CMK (cell line): ENCODE measurements around the gene UBE2V1.

Experiments
- DNase-seq: peaks from one replicate; pipeline ENCODE4 v3.0.0-alpha.2; 2010; ENCODE audit warnings: low read depth

Gene UBE2V1

DNA sequence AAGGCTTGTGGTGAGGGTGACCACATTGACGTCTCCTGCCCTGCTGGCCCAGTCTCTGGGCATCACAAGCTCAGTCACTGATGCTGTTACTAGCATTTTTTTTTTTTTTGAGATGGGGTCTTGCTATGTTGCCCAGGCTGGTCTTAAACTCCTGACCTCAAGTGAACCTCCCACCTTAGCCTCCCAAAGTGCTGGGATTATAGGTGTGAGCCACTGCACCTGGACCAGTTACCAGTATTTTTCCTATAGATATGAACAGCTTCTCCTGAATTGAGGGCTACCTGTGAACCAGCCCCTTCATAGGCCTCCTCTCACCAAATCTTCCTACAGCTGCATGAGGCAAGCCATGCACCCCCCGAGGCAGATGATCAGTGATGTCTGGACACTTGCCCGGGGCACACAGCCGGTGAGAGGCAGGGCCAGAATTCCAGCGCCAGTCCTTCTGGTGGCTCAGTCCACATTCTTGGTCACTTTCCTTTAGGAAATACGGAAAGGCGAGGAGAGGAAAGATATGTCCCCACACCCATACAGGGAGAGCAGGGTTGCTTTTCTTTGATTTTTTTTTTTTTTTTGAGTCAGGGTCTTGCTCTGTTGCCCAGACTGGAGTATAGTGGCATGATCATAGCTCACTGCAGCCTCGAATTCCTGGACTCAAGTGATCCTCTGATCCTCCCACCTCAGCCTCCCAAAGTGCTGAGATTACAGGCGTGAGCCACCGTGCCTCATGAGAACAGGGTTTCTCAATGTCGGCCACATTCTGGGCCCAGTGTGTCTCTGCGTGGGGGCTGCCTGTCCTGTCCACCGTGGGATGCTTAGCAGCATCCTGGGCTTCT lies 50.7 kb downstream of the UBE2V1 start:
- DNase-seq: no peak

DNA sequence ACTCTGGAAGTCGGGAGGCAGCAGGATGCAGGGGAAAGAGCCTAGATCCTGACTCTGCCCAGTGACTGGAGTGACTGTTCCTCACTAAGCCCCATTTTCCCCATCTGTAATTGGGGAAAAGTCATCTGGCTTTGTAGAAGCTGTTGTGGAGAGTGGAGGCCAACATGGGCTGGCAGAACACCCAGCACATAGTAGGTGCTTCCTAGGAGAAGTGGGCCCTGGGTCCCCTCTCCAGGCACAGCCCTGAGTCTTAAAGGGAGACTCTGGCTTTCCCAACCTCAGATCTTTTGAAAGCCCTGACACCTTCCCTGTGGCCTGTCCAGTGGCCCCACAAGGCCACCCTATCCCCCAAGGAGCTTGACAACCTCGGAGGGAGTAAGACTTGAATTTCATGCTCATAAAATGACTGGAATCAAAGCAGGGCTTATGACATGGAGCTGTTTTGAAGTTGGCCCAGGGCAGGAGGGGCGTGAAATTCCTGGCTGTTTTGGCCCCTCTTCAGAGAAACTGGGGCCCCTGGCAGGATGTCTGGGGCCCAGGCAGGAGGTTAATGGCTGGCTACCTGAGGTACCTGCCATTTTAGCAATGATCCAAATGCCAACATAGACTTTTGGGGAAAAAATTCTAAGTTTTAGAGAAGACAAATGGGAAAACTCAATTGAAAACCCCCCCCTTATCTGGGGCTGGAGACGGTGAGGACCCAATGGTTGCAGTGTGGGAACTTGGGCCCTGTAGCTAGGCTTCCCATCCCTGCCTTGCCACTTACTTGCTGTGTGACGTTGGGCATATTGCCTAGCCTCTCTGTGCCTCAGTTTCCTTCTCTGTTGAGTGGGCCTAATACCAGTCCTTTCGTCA lies 51.6 kb downstream of the UBE2V1 start:
- no peak for DNase-seq

DNA sequence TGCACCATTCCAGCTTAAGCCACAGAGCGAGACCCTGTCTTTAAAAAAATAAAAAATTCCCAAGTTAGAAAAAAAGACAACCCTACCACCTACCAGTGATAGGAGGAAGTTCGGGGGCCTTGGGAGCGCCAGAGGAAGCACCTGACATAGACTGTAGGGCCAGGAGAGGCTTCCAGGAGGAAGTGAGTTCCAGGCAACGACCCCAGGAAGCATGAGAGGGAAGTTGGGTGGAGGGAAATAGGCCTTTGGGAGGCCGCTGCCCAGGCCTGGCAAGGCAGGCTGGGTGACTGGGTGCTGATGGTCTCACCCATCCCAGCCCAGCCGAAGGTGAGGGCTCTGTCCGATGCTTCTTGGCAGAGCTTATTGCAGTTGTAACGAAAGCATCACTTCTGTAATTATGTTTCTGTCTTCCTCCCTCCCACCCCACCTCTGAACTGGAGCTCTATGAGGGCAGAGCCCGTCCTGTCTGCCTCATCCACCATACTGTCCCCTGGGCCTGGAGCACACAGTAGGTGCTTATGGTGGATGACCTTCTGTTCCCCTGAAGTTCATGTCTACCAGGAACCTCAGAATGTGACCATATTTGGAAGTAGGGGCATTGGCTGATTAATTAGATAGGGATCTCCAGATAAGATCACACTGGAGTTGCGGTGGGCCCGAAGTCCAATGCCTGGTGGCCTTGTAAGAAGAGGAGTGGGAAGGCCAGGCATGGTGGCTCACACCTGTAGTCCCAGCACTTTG lies 54.1 kb downstream of the UBE2V1 start:
- DNase-seq: no peak

DNA sequence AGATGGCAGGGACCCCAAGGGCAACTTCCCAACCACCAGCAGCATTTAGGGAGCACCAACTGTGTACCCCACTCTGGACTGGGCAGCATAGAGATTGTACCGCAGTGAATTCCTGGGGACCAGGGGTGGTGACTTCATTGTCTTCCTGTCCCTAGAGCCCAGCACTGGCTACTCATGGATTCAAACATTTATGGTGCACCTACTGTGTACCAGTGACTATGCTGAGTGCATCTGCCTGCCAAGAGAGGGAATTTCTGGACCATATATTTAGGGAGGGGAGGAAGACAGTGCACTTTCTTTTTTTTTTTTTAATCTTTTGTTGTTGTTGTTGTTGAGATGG lies 55.3 kb downstream of the UBE2V1 start:
- no peak for DNase-seq

DNA sequence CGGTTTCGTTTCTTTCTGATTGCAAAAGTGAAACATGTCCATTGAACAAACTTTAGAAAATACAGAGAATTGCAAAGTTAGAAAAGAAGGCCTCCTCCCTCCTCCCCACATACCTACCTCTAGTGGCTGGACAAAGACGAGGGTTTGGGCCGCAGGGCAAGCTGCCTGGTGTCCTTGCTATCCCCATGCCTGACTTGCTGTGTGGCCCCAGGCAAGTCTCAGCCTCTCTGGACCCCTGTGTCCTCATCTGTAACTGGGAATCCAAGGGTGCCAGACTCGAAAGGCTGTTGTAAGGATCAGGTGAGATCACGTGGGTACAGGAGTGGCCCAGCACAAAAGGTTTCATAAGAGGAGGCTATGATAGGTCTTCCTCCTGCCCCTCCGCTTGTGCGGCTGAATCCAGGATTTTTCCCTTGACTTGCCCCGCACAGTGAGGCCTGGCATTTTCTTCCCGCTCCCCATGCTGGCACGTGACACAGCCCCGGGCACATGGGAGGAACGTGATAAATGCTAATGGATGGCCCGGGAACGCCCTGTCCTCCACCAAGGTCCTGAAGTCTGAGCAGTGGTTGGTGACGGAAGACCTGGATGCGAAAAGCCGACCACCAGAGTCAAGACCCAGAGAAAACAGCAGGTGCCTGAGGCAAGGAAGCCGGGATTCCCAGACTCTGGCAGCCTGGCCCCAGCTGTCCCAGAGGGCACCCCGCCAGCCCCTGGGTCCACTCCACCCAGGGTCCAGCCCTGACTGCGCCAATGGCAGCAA lies 55.8 kb downstream of the UBE2V1 start:
- DNase-seq: no peak

DNA sequence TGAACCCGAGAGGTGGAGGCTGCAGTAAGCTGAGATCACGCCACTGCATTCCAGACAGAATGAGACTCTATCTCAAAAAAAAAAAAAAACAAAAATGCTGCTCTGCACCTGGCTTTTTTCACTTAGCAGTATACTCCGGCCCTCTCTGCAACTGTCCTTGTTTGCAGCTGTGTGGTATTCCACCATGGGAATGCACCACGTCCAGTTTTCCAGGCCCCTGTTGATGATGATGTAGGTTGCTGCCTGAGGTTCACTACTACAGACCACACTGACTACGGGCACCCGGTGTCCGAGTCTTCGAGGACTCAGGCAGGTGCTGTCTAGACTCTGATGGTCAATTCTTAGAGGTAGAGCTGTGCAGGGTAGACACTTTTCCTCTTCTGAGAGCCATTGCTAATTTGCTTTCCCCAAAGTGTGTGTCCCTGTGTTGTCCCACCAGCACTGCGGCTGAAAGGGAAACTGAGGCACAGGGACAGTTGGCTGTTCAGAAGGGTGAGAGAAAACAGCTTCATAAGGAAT lies 56.5 kb downstream of the UBE2V1 start:
- no peak for DNase-seq

DNA sequence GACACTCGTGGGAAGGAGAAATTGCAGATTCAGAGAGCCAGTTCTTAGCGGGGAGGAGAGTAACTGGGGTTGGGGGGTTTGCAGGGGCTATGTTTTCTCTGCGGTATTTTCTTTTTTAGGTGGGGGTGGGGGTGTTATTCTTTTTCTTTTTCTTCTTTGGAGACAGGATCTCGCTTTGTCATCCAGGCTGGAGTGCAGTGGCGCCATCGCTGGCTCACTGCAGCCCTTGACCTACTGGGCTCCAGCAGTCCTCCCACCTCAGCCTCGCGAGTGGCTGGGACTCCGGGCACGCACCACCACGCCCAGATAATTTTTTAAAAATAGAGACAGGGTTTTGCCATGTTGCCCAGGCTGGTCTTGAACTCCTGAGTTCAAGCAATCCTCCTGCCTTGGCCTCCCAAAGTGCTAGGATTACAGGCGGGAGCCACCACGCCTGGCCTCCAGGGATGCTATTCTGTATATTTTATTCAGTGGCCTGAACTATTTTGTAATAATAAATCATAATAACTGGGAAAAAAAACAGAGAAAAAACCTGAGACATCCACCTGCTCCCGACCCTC lies 57.3 kb downstream of the UBE2V1 start:
- DNase-seq: no peak

DNA sequence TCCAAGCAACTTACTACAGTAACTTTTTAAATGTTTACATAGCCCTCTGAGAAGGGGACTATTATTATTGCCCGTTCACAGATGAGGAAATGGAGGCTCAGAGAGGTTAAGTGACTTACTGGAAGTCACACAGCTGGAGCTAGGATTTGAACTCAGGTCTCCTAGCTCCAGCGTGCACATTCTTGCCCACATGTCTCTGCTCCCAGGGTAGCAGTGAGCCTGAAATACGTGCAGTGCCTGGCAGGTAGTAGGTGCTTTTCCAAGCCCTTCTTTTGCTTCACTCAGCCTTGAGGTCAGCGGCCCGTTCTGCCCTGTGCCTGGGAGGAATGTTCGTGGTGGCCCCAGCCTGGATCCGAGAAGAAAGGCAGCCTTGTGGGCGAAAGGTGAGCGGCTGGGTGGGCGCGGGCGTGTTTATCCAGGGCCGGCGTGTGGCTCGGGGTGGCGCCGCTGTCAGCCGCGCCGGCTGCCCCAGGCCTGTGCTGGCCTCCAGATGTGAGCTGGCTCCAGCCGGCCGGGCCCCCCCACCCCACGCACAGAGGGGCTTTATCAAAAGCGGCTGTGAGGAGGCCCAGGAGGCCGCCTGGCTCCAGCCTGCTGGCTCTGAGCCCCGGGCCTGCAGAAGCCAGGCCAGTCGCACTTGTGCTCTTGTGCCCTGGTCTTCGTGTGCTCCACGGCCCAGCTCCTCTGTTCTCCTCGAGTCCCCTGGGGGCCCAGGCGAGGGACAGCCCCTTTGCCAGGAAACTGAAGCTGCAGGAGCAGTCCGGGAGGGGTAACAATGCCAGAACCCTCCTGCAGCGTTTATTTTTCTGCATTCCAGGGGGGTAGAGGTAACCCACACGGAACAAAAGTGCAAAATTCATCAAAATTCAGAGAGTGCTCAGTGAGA lies 58.1 kb downstream of the UBE2V1 start:
- no peak for DNase-seq

DNA sequence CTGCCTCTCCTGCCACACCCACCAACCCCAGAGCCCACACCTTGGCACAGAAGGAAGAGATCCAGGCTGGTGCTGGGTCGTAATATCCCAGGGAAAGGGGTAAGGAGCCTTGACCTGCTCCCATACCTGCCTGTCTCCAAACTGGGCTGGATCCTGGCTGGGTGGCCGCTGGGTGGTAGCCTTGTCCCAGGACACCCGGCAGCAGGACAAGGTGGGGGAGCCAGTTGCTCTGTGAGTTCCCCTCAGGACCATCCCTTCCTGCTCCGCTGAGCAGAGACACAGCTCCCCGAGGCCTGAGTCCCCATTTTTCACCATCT lies 58.8 kb downstream of the UBE2V1 start:
- no peak for DNase-seq

DNA sequence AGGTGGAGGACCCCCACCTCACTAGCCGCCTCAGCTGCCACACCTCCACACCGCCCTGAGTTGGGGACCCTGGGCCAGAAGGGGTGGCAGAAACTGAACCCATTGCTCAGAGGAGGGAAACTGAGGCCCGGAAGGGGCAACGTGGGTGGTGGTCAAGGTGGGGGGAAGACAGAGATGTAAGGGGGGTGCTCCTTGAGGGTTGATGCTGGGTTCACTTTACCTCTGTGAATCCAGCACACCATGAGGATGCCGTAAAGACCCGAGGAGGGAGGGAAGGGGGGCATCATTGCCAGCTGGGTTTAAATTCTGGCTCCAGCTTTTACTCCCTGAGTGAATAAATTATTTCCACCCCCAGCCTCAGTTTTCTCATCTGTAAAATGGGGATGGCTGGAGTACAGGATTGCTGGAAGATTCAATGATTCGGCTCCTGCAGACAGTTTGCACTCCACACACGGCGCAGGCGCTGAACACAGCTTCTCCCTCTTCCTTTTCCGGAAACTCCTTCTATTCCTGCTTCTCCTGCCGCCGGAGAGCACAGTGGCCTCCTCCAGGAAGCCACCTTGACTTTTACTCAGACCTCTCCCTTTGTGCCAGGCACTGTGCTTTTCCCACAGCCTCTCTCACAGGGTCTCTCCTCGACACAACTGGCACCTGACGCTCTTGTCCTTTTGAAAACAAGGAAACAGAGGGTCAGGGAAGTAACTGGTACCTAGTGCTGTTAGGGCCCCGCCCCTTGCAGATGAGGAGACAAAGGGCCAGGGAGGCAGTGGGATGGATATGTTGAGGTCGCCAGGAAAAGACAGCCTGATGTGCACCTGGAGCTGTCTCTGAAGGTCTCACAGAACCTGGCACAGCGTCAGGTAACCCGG lies 59.4 kb downstream of the UBE2V1 start:
- DNase-seq: no peak

DNA sequence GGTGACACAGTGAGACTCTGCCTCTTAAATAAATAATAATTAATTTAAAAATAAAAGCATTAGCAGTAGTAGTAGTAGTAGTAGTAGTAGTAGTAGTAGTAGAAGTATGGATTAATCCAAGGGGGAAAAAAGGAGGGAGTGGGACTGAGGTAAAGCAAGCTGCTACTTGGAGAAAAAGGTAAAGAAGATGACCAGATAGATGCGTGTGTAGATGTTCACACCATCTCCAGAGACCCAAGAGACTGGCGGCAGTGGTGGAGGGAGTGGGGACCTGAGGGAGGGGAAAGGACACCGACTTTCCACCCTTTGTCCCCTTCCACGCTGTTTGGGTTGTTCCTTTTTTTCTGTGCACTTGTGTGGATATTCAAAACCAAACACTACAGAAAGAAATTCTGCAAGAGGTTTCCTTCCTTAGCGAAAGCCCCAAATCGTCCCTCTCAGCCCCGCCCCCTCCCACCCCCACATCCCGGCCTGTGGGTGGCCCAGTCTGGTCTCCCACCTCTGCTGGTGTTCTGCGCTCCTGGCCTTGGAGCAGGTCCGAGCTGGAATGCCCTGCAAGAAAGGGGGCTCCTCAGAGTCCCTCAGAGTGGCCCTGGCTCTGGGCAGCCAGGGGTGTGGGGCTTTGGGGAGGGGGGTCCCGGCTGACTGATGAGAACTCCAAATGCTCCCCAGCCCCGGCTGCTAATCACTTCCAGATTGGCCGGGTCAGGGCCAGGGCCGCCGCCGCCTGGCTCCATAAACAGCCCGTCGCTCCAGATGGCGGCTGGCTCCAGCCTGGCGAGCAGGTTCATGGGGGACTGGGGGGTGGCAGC lies 60.2 kb downstream of the UBE2V1 start:
- no peak for DNase-seq

DNA sequence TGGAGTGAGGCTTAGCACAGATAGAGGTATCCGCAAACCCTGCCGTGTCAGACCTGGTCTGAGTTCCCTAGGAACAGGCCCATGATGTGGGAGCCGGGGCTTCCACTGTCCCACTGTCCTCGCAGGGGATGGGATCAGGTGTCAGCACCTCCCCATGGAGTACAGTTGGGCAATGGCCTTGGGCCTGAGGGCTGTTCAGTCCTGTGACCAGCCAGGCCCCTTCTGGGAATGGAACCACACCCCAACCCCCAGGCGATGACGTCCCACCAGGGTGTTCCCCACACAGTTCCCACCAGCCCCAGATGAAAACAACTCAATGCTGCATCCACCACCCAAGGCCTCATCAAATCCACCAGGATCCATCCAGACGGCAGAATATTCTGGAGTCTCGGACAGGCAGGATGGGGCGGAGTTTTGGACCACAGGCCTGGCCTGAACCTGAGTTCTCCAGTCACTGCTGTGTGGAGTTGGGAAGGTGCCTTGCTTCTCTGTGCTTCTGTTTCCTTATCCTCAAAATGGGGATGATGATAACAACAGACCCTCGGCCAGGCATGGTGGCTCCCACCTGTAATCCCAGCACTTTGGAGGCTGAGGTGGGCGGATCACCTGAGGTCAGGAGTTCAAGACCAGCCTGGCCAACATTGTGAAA lies 62.2 kb downstream of the UBE2V1 start:
- DNase-seq: no peak

DNA sequence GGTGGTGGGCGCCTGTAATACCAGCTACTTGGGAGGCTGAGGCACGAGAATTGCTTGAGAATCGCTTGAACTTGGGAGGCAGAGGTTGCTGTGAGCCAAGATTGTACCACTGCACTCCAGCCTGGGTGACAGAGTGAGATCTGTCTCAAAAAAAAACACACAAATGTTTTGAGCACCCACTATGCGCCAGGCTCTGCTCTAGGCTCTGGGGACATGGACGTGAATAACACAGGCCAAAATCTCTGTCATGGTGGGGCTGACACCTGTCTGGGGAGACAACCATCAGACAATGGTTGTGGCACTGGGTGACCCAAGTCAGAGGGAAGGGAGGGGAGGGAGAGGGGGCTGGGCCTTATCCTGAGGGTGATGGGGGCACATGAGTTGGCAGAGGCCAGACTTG lies 62.7 kb downstream of the UBE2V1 start:
- no peak for DNase-seq

DNA sequence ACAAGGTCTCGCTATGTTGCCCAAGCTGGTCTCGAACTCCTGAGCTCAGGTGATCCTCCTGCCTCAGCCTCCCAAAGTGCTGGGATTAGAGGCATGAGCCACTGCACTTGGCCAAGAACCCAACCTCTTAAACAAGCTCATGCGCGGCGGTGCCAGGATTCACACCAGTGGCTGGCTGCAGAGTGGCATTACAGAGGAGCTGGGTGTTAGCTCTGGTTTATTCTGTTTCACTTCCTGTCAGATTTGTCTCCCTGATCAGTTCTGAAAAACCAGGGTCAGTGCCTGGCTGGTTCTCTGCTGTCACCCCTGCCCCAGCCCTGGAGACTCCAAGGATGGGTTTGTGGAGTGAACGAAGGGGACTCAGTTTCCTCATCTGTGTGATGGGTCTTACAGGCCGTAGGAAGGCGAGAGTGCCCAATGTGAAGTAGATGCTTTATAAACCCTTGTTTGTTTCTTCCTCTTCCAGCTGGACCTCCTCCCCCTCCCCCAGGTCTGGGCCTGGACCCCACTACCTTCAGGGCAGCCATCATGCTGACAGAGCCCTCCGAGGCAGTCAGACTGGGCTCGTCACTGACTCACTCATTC lies 63.4 kb downstream of the UBE2V1 start:
- DNase-seq: no peak

DNA sequence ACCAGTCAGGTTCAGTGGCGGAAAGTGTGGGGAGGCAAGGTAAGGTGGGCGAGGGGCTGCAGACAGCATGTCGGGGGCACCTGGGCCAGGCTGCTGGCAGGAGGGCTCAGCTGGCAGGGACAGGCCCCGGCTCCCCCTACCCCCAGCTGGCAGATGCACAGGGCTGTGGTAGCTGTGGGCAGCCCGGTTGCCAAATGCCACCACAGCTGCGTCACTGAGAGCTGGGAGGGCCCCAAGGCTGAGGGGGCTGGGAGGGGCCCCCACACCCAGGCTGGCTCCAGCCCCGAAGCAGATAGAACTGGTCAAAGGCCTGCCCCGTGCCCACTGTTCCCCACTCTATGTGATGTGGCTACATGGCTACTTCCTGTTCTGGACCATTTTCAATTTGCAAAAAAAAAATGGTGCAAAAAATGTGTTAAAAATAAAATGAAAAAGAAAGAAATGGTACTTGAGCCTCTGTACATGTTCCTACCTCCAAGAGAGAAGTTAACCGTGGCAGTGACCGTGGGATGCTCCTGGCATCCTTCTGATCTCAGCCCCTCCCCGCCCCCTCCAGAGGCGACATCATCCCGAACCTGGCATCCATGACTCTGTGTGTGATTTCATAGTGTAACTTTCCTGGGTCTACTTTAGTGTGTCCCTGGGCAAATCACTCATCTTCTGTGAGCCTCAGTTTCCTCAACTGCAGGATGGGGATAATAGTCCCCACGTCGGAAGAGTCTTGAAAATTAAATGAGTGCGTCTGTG lies 64.4 kb downstream of the UBE2V1 start:
- DNase-seq: no peak

DNA sequence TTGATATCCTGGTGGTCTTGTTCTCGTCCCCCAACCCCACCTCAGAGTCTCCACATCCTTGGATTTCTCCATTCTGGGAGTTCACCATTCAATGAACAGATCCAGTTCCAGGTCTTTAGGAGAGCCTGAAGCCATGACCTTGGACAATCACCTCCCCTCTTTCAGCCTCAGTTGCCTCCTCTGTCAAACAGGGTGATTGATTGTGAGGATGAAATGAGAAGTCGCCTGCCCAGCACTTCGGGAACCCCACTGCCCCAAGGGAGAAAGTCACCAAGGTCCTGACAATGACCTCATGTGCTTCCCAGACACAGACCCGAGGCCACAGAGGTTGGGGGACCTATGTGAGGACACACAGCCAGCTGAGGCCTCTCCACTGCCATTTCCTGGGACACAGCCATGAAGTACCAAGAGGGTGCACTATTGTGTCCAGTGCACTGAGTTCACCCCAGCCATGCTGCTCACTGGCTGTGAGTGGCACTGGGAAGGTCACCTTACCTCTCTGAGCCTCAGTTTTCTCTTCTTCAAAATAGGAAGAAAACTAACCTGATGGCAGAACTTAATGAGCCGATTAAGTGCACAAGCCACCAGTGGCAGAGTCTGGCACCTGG lies 68.5 kb downstream of the UBE2V1 start:
- DNase-seq: no peak
